HG03439 (cell line): ENCODE data around the gene HABP4.
"Not testable (repeated sequence)": the region's sequence is repeated elsewhere in the genome, so short reads cannot be mapped to it uniquely, and the experiment has no call there.

ENCODE experiments used
- ATAC-seq: cut with Tn5 transposase; IDR thresholded peaks from one replicate; pipeline ENCODE4 v1.9.1; 2021; ENCODE audit warnings: mild to moderate bottlenecking, moderate library complexity; ENCODE audit not compliant: unreplicated experiment

HABP4 gene

DNA sequence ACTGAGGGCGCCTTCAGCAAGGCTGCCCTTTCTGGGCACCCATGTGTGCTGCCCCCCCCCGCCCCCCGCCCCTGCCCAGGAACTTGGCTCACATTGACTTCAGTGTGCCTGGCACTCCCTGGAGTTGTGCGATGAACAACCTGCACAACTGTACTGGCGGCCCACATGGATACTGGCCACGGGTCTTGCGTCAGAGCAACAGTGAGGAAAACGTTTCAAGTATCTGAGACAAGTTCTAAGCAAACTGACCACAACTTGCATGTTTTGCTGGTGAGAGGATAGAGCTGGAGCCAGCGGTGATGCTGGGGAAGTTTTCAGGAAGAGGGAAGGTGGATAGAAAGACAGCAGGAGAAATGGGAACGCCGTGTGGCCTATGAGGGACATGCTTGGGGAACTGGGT is 45.4 kb downstream of the HABP4 start:
- no peak for ATAC-seq

DNA sequence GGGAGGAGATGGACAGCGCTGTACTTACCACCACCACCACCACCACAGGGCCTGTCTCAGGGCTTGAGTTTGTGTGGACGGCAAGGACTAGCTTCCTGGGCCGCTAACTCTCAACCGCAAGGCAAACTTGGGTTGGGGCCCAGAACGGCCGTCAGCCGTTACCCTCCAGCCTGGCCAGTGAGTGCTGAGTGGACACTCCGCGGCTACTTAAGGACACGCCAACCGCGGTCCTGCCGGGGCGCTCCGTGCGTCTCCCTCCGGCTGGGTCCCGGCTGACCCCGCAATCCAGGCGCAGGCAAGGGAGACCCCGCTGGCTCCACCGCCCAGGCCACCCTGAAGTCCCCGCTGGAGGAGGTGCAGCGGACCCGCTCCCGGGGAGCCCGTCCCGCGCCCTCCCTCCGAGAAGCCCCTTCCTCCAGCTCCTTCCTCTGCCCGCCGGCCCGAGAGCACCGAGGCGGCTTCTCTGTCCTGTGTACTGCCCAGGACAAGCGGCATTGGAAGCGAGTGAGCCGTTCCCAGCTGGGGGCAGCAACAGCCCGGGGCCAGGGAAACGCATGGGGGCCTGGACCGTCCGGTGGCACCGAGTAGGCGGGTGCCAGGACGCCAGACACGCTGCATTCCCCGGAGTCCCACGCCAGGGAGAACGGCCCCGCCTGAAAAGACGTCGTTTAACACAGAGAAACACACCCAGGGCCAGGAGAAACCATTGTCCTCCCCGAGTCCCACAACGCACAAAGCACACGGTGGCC is 46.6 kb downstream of the HABP4 start:
- ATAC-seq, result no peak

DNA sequence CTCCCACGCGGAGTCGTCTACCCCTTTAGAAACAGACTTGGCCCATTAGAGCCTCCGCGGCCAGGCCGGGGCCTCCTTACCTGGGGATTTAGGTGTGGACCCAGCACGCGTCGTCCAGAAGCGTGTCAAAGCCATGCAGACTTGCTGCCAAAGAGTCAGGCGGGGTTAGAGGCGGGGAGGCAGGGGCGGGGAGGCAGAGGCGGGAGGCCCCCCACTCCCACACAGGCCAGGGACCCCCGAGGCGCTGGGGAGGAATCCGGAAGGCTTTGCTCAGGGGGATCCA is 47.1 kb downstream of the HABP4 start:
- ATAC-seq, result no peak

DNA sequence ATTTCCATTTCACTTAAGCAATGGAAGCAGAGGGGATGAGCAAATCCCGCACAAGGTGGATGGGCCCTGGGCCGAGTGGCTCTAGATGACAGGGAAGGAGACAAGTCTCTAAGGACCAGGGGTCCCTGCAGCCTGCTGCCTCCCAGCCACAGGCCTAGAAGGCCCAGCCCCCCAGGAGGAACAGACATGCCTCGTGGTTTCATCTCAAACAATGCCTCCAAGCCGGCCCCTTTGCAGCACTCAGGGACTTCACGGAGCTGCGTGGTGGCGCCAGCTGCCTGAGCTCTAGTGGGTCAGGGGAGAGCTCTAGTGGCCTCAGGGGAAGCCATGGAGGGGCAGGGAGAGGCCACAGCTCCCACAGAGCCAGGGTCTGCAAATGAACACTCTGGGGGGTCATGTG is 48.8 kb downstream of the HABP4 start:
- no peak for ATAC-seq

DNA sequence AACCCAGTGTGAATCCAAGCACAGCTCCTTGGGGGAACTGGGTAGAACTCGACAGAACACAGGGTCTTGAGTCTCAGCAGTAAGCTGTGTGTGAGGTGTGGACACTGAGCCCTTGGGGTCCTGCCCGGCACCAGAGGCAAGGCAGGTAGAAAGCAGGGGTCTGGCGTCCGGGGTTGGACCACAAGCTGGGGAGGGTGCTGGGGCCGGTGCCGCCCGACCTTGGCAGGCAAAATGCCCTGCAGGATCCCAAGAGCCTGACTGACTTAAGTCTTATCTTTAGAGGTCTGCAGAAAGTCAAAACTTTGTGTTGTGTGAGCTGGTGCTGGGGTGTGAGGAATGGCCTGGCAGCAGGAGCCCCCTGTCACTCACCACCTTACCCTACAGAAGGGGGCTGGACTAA is 49.3 kb downstream of the HABP4 start:
- no peak for ATAC-seq

DNA sequence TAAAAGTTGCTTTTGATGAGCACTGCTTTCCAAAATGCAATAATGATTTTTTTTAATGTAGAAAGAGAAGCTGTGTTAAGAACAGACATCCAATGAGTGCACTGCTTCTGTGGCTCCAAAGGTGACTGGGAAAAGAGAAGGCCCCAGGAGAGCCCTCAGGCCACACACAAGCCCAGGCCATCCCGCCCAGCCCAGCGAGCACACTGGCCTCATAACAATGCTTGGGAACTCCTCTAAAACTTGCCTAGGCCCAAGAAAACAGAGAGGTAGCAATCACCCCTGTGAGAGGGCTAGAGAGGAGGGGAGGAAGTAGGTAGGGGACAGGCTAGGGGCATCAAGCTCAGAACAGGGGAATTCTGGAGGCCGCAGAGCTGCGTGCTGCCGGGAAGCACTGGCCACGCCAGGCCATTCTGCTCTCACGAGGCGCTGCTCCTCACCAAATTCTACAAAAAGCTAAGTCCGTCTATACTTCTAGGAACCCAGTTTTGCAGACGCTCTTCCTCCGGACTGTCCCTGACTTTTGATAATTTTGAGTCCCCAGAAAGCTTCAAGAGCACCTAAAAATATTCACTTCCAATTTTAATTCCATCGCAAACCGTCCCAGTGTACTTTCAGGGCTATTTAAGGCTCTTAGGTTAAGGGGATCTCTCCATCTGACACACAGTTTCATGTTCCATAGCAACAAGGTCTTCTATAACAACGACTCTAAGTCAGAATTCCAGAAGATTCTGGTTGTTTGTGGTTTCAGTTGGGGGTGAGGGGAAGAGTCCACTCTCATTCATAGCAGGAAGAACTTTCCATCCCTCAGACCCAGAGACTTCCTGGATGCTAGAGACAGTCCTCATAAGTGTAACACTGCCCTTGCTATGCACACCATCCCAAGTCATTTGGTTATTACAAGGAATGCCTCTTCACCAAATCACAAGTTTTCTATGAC is 51.0 kb downstream of the HABP4 start:
- no peak for ATAC-seq

DNA sequence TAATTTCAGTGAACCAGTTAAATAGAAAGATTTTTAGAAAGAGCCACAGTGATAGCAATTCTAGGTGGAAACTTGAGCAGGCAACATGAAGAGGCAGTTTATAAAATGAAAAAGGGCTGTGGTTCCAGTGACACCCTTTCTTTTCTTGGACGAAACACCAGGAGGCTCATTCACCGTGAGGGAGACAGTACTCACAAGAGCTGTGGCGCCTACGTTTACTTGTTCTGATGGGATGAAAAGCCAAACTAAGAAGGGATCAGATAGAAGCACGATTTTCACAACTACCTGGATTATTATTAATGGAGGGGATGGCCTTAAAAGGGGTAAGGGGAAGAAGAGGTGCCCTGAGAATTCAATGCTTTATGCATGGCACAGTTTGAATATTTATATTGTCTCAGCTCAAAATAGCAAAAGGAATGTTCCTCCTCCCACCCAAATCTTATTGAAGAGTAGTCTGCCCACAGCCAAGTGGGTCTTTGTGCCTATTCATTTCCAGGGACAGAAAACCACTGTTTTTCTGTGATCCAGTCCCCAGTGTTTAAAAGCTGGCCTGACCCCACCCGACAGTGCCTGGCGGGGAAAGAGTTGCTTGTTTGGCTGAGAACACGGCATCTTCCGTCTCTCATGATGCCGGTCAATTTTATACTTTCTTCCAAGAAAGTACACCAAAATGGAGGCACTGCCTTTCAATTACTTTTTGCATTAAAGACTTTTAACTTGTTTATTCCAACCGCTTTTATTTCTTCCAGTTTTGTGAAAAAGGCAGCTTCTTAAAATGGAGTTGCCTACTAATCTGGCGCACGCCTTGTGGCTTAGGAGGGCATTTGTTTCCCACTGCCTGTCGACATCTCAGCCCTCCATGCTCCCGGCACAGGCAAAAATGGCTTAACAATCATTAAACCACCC is 51.9 kb downstream of the HABP4 start:
- no peak for ATAC-seq

DNA sequence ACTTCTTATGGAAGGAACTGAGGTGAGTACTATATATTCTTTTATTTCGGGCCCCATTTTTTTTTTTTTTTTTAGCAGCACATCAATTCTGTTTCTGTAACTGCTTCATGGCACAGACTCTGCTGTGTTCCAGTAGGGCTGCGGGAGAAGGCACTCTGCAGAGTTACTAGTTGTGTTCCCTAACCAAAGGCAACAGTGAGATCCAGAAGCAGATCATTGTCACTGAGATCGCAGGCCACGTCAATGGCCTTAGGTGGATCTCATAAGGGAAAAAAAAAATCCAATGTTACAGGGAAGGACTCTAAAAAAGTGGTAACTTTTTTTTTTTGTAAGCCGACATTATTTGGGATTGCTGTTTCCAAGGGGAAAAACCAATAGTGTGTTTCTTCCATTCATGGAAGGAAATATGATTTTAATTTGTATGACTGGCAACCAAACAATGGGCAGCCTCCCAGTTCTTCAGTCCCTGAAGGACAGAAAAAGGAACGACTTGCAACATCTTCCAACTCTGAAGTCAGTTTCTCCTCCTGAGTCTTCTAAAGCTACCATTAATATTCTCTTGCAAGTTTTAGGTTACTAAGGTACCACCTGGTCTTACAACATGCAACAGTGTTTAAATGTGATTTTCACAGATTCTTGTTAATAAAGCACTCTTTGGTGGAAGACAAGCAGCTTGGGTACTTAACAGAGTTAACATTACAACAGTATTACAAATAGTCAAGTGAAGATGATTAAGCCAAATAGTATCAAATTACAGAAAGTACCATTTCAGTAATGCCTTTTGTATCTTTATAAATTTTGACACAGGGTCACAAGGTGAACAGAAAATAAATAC is 52.8 kb downstream of the HABP4 start:
- ATAC-seq, result no peak

DNA sequence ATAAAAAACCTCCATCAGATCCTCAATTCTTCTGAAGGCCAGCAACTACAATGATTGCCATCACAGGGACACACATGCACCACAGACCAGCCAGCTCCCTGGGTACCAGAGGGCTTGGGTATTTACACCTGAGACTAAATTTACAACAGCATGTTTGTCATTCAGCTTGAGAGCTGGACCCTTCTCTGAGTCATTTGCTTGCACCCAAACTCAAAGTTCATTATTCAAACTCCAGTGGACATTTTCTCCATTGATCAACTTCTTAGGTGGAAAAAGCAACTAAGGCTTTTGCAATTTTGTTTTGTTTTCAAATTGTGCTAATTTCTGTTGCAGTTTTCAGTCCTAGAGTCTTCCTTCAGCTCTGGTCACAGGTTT is 53.4 kb downstream of the HABP4 start:
- not testable (repeated sequence) for ATAC-seq

DNA sequence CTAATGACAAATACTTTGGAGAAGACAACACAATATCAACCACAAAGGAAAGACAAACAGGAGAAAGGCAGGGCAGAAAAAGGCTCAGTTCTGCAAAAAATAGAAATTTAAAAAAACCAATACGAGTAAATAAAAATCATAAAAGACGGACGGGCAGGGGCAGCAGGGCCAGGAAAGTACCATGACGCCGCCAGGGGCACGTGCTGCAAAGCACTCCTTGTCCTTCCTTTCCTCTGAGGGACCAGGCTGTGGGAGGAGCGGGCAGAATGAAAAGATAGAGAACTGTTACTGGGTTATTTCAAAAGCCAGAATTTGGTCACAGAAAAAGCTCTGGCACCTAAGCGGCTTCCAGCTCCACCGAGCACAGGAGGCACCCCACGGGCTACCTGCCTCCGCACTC is 53.9 kb downstream of the HABP4 start:
- no peak for ATAC-seq

DNA sequence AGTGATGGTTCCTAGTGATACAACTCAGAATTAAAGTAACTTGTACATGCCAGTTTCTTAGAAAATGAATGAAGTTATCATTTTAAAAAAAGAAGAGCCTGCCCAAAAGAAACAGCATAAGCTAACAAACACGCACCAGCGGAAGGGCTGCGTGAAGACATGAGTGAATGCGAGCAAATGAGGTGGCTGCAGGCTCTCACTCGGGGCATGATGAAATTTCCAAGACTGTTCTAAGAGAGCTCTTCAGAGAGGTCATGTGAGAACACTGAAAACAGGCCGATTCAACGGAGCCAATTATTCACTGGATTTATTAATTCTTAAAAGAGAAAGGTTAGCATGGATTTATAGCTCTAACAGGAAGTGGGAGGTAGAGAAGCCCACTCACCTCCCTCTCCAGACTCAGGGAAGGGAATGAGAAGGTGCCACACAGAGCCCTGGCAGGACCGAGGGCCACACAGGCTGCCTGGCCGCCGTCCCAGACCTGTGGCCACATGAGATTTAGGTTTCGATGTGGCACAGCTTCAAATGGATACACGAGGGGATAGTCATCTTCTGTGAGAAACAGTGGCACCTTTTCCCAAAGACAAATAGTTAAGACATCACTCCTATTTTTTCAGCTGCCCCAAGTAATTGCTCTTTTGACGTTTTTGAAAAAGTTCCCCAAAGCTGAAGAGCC is 55.5 kb downstream of the HABP4 start:
- no peak for ATAC-seq

DNA sequence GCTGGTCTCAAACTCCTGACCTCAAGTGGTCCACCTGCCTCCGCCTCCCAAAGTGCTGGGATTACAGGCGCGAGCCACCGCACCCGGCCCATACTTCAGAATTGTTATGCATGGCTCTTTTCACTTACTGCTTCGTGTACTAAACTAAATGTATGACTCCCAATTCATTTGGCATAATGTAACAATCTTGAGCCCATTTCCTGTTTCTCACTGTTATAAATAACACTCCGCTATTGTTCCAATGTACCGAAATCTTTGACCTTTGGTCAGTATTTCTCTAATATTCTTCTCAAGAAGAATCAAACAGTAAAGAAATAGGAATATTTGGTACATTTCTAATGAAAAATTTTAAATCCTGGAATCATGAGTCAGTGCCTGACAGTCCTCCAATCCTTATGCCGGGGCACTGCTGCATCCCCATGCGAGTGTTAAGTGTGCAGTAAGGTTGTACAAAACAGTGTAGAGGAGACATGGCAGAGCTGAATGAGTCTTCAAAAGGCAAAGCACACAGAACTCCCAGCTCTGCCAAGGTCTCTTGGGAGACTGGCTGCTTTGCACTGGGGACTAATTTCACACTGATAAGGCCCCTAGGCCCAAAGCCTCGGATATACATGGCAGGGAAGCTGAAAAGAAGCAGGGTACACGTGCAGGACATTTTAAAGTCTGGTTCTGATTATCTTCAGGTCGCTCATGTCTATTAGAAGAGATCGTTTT is 58.4 kb downstream of the HABP4 start:
- no peak for ATAC-seq

DNA sequence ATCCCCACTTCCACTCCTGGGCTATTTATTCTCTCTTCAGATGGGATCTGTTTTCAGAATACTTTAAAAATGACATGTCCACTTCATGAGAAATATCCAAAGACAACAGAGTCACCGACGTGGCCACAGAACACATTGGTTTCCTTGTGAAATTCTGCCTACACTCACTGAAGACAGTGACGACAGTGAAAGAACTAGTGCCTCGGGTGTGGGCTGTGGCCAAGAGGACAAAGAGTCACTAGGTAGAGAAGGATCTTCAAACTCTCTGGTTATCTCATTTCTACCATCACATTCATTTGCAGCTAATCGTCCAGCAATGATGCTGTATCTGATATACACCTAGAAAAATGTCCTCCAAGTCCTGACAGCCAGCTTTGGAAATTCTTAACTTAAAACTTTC is 59.1 kb downstream of the HABP4 start:
- no peak for ATAC-seq

DNA sequence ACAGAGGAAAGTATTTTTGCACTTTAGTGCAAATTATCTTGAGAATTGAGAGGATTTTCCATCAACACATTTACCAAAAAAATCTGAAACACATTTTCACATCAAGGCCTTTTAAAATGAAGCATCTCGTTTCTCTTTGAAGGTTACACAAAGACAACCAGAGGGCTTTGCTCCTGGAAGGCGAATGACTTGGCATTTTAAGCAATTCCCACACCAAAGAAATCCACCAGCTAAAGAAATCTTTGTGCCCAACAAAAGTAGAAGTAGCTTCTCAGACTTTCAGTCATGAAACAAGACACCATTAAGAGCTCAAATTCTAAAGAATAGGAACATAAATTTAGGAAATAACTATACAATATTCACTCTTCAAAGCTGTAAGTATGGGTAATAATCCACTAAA is 59.9 kb downstream of the HABP4 start:
- ATAC-seq, result no peak

DNA sequence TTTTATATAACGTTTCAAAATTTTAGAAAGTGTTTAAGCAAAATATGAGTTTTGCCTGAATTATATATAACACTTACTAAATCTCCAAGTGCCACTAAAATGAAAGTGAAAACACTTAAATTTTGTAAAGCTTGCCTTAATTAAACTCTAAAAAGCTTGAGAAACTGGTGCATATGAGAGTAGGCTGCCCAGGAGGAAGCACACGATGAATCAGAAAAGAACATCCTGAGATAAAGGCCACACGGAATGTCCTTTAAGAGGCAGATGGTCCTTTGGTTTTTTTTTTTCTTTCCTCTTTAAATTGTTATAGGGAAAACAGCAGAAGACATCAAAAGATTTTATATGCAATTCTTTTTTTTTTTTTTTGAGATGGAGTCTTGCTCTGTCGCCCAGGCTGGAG is 60.3 kb downstream of the HABP4 start:
- no peak for ATAC-seq

DNA sequence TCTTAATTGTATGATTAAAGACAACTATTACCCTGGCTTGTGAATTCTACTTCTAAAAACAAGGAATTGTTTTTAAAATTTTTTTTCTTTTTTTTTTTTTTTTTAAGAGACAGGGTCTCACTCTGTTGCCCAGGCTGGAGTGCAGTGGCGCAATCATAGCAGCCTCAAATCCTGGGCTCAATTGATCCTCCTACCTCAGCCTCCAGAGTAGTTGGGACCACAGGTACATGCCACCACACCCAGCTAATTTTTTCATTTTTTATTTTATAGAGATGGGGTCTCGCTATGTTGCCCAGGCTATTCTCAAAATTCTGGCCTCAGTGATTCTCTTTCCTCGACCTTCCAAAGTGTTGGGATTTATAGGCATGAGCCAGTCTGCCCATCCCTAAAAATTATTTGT is 62.3 kb downstream of the HABP4 start:
- no peak for ATAC-seq

DNA sequence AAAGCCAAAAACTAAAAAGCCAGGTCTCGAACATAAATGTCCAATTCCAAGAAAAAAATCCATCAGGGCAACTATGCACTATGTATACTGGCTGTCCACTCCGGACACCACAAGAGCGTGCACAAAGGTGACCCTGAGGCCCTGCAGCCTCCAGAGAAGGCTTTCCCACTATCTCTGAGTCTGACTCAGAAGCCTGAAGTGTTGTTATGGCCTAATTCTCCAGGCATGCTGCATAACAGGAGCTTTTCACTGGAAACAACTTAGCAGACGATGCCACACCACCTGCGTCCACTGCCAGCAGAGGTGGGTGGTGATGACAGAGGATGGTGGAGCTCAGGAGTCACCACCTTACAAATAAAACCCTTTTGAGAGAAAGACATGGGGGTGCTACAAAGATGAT is 63.7 kb downstream of the HABP4 start:
- ATAC-seq, result no peak

DNA sequence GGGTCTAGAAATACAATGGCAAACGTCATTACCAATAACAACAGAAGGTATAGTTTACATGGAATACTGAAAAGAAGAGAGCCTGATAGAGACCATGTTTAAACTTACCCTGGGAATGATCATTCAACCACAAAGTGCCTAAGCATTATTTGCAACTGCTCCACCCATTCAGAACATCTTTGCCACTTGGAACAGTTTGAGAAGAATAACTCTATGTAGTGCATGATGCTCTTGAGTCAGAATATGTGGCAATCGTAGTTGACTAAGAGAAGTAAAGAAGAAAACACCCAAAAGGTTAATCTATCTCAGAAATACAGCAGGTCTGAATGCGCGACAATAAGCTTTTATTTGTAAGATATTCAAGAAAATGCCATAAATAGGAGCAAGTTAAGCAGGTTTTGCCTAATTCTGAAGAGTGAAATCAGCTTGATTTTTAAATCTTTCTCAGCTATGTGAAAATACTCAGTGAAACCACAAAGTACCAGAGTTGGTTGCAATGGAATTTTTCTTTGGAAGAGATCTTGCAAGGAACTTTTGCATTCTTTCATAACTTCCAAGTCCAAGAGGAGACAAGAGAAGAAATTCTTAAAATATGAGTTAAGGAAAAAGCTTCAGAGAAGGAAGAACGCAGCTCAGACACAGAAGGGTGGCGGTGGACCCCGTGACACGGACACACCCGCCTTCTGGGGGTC is 64.3 kb downstream of the HABP4 start:
- no peak for ATAC-seq

DNA sequence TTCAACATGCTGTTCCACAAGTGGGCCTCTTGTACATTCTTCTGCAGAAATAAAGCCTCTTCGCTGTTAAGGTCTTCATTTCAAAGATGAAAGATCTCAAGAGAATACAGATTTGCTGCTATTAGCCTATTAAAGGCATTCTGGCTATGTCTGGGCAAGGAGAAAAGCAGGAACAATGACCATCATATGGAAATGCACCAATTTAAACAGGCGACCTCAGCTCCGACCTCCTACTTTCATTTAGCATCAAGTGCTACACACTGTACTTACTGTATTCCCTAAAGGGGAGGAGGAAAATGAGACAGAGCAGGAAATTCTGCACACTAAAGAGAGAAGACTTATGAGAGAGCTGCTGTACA is 64.8 kb downstream of the HABP4 start:
- ATAC-seq, result no peak
